ENCODE results near the gene DNAJB7. TPM values are rescaled to one million over a fixed set of nuclear protein-coding genes. Genes with fewer than 3 reads are reported as not detected.
A peak's percentile ranks its signal among the peaks of the same experiment; 100 is the strongest.
"Not testable (repeated sequence)": the region's sequence is repeated elsewhere in the genome, so short reads cannot be mapped to it uniquely, and the experiment has no call there.

The DNAJB7 gene
- total RNA-seq, 2 donors from 2014 or later: not detected

DNA sequence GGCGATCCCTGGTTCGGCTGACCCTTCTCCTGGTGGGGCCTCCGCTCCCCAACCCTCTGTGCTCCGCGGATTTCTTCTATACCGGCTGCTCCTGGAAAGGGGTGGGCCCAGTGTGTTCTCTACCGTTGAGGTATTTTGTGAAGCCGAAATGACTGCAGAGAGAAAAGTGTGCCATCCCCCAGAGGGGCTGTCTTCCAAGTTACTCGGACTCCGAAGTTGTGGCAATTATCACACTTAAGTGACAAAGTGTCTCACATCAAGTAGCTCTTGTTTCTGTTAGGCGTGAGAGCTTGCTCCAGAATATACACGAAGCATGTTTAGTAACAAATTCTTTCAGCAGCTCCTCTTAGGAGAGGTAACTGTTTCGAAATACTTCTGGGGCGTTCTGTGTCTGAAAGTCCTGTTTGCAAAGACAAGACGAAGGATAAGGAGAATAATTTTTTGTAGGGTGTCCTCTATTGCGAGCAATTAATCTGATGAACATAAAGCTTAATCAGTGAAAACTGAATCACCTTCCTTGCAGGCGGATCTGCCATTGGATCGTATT, 4.5 kb downstream of the DNAJB7 start:
- Mint-ChIP-seq H3K27ac (peak overlapping the region; percentile 99), H3K27me3 (no peaks in the 10 kb centered on the region), H3K36me3 (peaks cover 9% of the 10 kb centered on the region), H3K4me3 (peak overlapping the region; percentile 95), H3K4me1 (ENCODE audit: low read depth in 2 of 2) (peaks cover 16 to 23% of the 10 kb centered on the region in 2 donors), H3K9me3 (no peaks in the 10 kb centered on the region)
- ATAC-seq (no peak), DNase-seq (ENCODE audit: low spot score) (no peak)

DNA sequence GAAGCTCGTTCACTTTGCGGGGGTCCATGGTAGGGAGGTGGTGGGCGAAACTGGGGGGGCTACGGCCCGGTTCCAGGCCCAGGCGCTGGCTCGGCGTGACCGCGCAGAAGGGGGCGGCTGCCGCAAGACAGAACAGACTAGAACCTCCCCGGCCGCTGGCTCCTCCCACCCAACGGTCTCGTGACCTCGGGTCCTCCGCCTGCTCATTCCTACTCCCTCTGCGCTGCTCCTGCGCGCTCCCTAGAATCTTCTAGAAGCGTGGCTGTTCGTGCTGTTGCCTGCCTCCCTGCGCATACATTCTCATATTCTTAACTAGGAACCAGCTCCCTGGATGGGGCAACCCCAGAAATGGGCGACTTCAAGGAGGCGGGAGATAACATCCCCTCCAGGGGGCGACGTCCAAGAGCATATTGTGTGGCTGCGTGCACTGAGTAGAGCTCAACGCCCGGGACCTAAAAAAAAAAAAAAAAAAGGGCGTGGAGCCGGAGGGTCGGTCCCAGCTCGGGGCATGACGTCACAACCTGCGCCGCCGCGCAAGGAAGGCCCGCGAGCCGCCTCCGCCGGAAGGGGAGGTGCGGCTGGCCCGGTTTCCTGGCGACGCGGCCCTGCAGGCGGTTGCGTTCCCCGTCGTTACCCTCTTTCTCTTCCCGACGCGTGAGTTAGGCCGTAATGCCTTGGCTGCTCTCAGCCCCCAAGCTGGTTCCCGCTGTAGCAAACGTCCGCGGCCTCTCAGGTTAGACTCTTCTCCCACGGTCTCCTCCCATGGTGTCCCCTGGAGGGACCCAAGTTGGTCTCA, 5.2 kb downstream of the DNAJB7 start, which contains the start of the genes ST13 and XPNPEP3:
ST13 (minus strand) TSS at position 127 of the 796 bp plus-strand sequence; CDS start at position 28, 99 bp downstream.
XPNPEP3 (plus strand) TSS at position 636 of the 796 bp plus-strand sequence; CDS start at position 670, 34 bp downstream.
- DNase-seq (ENCODE audit: low spot score) (peak; percentile 98), ATAC-seq (peak; percentile 96)
- peak within 1 kb of the TSS; percentile 95 for H3K4me3 Mint-ChIP-seq
- peaks cover 16 to 23% of the 10 kb centered on the region in 2 donors for H3K4me1 Mint-ChIP-seq (ENCODE audit: low read depth in 2 of 2)
- H3K36me3 Mint-ChIP-seq: peaks cover 9% of the 10 kb centered on the region
- H3K9me3 Mint-ChIP-seq: no peaks in the 10 kb centered on the region
- H3K27me3 Mint-ChIP-seq: no peaks in the 10 kb centered on the region
- peak within 1 kb of the TSS; percentile 99 for H3K27ac Mint-ChIP-seq

DNA sequence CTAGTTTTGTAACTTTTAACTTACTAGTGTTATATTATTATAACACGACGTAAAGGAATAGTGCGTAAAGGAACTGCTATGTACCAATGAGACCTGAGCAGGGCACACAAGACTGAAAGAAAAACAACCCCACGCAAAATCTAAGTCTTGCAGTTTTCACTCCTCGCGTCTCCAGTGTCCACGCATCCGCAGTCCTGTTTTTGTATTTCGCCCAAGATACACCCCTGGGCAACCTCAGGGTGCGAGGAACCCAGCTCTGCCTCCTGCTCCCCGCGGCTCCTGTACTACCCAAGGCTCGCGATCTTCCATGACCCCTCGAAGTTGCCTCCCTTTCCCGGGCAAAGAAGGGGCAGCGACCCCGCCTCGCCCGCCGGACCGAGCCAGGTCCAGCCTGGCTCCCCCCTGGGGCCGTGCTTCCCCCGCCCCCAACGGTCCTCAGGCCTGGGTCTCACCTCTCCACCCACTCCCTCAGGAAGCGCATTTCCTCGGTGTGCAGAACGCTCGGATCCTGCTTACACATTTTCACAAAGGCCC, 5.9 kb downstream of the DNAJB7 start:
- Mint-ChIP-seq H3K36me3 (peaks cover 4% of the 10 kb centered on the region), H3K27ac (peak overlapping the region; percentile 99), H3K4me1 (ENCODE audit: low read depth in 2 of 2) (peaks cover 20 to 28% of the 10 kb centered on the region in 2 donors), H3K27me3 (no peaks in the 10 kb centered on the region), H3K4me3 (peak overlapping the region; percentile 95), H3K9me3 (no peaks in the 10 kb centered on the region)
- DNase-seq (ENCODE audit: low spot score) (peak; percentile 63), ATAC-seq (peak; percentile 46 to 55)

DNA sequence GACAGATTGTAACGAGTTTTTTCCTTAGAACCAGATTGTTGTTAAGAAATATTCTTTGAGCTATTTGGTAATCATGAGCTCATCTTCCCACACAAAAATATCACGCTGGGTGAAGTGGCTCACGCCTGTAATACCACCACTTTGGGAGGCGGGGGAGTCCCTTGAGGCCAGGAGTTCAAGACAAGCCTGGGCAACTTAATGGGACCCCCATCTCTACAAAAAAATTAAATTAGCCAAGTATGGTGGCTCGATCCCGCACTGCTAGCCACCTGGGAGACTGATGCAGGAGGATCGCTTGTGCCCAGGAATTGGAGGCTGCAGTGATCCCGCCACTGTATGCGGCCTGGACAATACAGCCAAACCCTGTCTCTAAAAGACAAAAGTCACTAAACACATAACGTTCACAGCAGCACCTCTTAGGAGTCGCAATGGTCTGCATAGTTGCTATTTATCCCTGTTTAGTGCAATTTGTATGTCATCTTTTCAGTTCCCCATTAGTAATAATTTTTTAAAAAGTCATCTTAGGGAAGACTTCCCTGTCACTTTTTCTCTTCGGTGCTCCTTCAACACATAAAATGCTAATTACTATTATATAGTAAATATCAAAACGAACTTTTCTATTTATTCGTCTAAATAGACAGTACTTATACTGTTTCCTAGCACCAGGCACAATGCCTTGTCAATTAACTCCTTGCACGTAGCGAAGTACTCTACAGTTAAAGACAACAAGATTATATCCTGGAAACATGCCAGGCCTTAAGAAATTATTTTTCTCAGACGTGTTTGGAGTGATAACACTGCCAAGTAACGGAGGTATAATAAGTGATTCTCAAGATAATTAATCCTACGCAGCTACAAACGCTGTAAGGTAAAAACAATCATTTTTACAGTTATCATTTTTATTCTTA, 6.6 kb downstream of the DNAJB7 start:
- peak overlapping the region; percentile 99 for H3K27ac Mint-ChIP-seq
- DNase-seq (ENCODE audit: low spot score) (no peak), ATAC-seq (no peak)
- H3K9me3 Mint-ChIP-seq: no peaks in the 10 kb centered on the region
- peak overlapping the region; percentile 95 for H3K4me3 Mint-ChIP-seq
- peaks cover 20 to 31% of the 10 kb centered on the region in 2 donors for H3K4me1 Mint-ChIP-seq (ENCODE audit: low read depth in 2 of 2)
- no peaks in the 10 kb centered on the region for H3K36me3 Mint-ChIP-seq
- H3K27me3 Mint-ChIP-seq: no peaks in the 10 kb centered on the region

DNA sequence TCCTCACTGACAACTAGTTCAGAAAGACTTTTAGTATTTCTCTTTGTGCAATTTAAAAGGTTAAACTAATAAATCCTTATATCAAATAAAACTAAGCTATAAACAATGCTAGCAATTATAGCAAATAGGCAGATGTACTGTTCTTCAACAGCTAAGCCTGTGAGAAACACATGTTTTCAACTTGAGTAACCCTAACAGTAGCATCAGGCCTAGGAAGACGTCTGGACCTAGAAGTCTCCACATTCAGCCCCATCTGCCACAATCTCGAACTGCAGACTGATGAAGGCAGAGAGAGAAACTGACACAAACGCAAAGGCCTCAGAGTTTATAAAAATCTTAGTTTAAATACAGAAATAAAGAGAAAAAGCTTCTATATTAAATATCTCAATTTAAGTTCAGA, 8.0 kb downstream of the DNAJB7 start:
- Mint-ChIP-seq H3K27ac (peak overlapping the region in 1 of 2 donors; percentile 99), H3K4me3 (peak overlapping the region; percentile 5), H3K36me3 (no peaks in the 10 kb centered on the region), H3K9me3 (no peaks in the 10 kb centered on the region), H3K4me1 (ENCODE audit: low read depth in 2 of 2) (peaks cover 20 to 33% of the 10 kb centered on the region in 2 donors), H3K27me3 (no peaks in the 10 kb centered on the region)
- DNase-seq (ENCODE audit: low spot score) (no peak), ATAC-seq (no peak)

DNA sequence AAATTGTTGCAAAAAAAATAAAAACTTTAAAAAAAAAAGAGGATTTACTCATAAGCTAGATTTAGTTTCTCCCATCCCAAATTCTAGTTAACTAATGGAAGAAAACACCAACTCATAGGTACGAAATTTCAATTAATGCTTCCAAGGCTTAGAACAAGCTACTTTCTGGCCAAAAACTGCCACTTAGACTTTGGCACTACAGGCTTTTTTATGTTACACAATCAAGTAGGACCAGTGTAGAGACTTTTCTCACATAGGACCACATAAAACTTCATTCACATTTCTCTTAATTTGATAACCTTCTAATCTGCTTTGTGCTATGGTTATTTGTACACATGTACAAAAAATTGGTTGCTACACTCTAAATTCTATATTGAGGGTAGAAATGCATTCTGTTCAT, 8.6 kb downstream of the DNAJB7 start:
- H3K36me3 Mint-ChIP-seq: no peaks in the 10 kb centered on the region
- ATAC-seq (no peak), DNase-seq (ENCODE audit: low spot score) (no peak)
- no peaks in the 10 kb centered on the region for H3K27me3 Mint-ChIP-seq
- H3K4me1 Mint-ChIP-seq (ENCODE audit: low read depth in 2 of 2): peaks cover 20 to 33% of the 10 kb centered on the region in 2 donors
- no peaks in the 10 kb centered on the region for H3K9me3 Mint-ChIP-seq
- peak overlapping the region in 1 of 2 donors; percentile 99 for H3K27ac Mint-ChIP-seq
- H3K4me3 Mint-ChIP-seq: peak overlapping the region; percentile 5

DNA sequence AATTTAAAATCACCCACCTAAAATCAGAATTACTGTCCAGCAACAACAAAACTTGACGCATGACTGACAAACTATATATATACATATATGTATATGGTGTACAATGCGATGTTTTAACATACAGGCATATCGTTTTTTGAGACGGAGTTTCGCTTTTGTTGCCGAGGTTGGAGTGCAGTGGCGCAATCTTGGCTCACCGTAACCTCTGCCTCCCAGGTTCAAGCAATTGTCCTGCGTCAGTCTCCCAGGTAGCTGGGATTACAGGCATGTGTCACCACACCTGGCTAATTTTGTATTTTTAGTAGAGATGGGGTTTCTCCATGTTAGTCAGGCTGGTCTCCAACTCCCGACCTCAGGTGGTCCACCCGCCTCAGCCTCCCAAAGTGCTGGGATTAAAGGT, 16.1 kb downstream of the DNAJB7 start:
- H3K4me3 Mint-ChIP-seq, ATAC-seq: not testable (repeated sequence)
- H3K36me3 Mint-ChIP-seq: peaks cover 16% of the 10 kb centered on the region

DNA sequence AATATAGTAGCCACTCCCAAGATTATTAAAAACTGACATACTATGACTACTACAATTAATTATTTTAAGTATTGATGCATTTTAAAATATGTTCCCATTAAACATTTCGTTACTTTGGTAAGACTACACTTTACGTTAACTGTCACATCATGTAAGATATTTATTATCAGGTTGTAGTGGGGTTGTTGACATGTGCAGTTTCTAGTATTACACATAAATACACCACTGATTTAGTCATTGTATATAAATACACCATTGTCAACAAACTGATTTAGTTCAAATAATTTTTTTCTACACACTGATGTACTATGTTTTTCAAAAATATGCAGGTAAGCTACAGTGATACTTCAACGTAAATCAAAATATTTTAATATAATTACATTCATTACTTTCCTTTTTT, 17.0 kb downstream of the DNAJB7 start:
- no peak overlapping the region for H3K27ac Mint-ChIP-seq
- peaks cover 24% of the 10 kb centered on the region for H3K36me3 Mint-ChIP-seq
- no peak overlapping the region for H3K4me3 Mint-ChIP-seq
- ATAC-seq (no peak), DNase-seq (ENCODE audit: low spot score) (no peak)
- H3K4me1 Mint-ChIP-seq (ENCODE audit: low read depth in 2 of 2): peaks cover 6 to 11% of the 10 kb centered on the region in 2 donors
- no peaks in the 10 kb centered on the region for H3K9me3 Mint-ChIP-seq
- no peaks in the 10 kb centered on the region for H3K27me3 Mint-ChIP-seq

More for the DNA sequence above, 16.1 kb downstream of the DNAJB7 start:
- DNase-seq (ENCODE audit: low spot score); H3K27me3 Mint-ChIP-seq; H3K9me3 Mint-ChIP-seq; H3K27ac Mint-ChIP-seq: not testable (repeated sequence)
- H3K4me1 Mint-ChIP-seq (ENCODE audit: low read depth in 2 of 2): peaks cover 10 to 11% of the 10 kb centered on the region in 2 donors

DNA sequence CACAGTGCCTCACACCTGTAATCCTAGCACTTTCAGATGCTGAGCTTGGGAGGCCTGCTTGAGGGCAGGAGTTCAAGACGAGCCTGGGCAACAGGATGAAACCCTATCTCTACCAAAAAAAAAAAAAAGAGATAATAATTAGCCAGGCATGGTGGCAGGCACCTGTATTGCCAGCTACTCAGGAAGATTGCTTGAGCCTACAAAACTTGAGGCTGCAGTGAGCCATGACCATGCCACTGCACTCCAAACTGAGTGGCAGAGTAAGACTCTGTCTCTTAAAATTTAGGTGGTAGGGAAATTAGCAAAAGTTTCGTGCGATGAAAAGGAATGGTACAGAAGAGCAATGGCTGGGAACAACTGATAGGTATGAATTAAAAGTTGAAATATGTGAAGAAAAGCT, 23.4 kb downstream of the DNAJB7 start:
- Mint-ChIP-seq H3K36me3 (peaks cover 22% of the 10 kb centered on the region), H3K4me3 (no peak overlapping the region), H3K27ac (no peak overlapping the region), H3K4me1 (ENCODE audit: low read depth in 2 of 2) (peaks cover 5 to 10% of the 10 kb centered on the region in 2 donors), H3K9me3 (no peaks in the 10 kb centered on the region), H3K27me3 (no peaks in the 10 kb centered on the region)
- DNase-seq (ENCODE audit: low spot score) (no peak), ATAC-seq (no peak)

DNA sequence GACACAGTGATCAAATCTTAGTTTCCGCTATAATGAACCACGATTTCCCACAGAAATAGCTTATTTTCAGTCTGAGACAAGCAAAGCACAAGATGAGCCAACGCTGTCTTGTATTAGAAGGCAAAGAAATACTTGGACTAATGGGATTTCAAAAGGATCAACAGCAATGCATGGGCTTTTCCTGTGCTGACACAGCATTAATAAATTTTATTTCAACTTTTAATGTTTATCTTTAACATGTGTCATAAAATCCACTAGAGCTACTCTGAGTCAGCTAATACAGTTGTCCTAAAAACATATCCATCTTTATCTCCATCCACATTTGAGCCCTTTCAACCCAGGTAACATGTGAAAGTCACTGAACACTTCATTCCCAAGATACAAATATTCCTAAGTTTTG, 27.3 kb downstream of the DNAJB7 start:
- no peak overlapping the region for H3K27ac Mint-ChIP-seq
- H3K27me3 Mint-ChIP-seq: no peaks in the 10 kb centered on the region
- H3K4me3 Mint-ChIP-seq: no peak overlapping the region
- DNase-seq (ENCODE audit: low spot score): no peak
- H3K36me3 Mint-ChIP-seq: peaks cover 14% of the 10 kb centered on the region
- no peak for ATAC-seq
- H3K9me3 Mint-ChIP-seq: no peaks in the 10 kb centered on the region
- no peaks in the 10 kb centered on the region for H3K4me1 Mint-ChIP-seq (ENCODE audit: low read depth in 2 of 2)

DNA sequence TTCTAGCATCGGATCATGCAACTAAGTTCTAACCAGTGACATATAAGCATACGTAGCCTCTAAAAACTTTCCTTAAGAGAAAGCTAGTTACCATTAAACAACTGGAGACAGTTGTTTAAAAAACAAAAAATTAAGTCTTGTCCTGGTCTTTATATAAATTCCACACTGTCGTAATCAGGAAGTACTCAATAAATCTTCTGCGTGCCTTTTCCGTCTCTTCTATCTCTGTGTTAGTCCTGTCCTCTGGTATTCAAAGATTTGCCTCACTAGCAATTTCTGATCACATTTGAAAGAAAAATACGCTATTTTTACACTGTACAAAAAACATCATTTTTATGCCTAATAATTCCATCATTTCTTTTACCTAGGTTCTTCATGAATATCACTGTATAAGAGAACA, 32.8 kb downstream of the DNAJB7 start:
- Mint-ChIP-seq H3K4me3 (no peak overlapping the region), H3K9me3 (no peaks in the 10 kb centered on the region), H3K27me3 (no peaks in the 10 kb centered on the region), H3K4me1 (ENCODE audit: low read depth in 2 of 2) (no peaks in the 10 kb centered on the region), H3K36me3 (peaks cover 20% of the 10 kb centered on the region), H3K27ac (no peak overlapping the region)
- ATAC-seq: no peak
- DNase-seq (ENCODE audit: low spot score): no peak

DNA sequence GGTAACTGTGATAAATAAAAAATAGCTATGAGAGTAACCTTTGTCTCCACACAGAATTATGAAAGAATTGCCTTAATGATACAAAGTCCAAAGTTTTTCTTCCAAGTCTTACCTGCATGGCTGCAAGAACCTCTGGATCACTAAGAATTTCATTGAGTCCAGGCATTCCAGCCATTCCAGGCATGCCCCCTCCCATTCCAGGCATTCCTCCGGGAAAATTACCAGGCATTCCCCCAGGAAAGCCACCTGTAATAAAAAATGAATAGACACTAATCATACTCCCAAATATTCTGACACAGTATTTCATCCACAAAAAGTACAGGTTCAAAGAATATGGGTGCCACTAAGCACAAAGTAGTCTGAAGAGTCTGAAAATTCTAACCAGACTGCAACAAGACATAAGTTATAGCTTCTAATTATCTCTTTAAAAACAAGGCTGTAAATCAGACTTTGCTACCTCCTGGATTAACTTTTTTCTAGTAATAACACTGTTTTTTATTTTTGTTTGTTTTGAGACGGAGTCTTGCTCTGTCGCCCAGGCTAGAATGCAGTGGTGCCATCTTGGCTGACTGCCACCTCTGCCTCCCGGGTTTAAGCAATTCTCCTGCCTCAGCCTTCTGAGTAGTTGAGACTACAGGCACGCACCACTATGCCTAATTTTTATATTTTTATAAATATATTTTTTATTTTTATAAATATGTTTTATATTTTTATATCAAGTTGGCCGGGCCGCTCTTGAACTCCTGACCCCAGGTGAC, 34.8 kb downstream of the DNAJB7 start:
- no peak overlapping the region for H3K4me3 Mint-ChIP-seq
- H3K27ac Mint-ChIP-seq: no peak overlapping the region
- H3K9me3 Mint-ChIP-seq: no peaks in the 10 kb centered on the region

DNA sequence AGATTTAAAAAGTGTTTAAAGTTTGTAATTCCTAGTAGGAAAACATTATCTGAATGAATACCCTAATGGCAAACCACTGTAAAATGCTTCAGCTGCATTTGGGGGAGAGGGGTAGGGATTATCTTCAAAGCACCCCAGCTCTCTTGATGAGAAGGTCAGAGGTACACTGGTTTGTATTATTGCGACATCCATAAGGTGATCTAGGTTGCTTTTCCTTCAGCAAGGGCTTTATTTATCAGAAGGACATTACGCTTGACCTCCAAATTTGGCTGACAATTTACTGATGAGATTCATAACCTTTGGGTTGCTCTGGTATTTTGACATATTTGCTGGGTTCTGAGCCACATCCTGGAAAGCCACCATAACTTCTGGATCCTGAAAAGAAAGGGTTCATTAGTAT, 35.6 kb downstream of the DNAJB7 start:
- H3K27ac Mint-ChIP-seq; H3K4me1 Mint-ChIP-seq (ENCODE audit: low read depth in 2 of 2); H3K9me3 Mint-ChIP-seq; DNase-seq (ENCODE audit: low spot score); H3K4me3 Mint-ChIP-seq; ATAC-seq; H3K27me3 Mint-ChIP-seq: not testable (repeated sequence)
- H3K36me3 Mint-ChIP-seq: peaks cover 14% of the 10 kb centered on the region

More for the DNA sequence above, 34.8 kb downstream of the DNAJB7 start:
- DNase-seq (ENCODE audit: low spot score) (no peak), ATAC-seq (no peak)
- peaks cover 16% of the 10 kb centered on the region for H3K36me3 Mint-ChIP-seq
- H3K4me1 Mint-ChIP-seq (ENCODE audit: low read depth in 2 of 2): no peaks in the 10 kb centered on the region
- no peaks in the 10 kb centered on the region for H3K27me3 Mint-ChIP-seq
